Neuronal stem cell (in vitro differentiated cells): ENCODE results near the gene CHST10.
A peak's percentile ranks its signal among the peaks of the same experiment; 100 is the strongest.

Experiments
- DNase-seq: peaks from one replicate; pipeline ENCODE4 v3.0.0-alpha.2; 2013; ENCODE audit warnings: low spot score
- H2AFZ ChIP-seq: one replicate; pipeline ENCODE4 v1.6.1; 2013; ENCODE audit warnings: mild to moderate bottlenecking, low read length, inconsistent platforms
- H2AK5ac ChIP-seq: 2 replicates; pipeline ENCODE4 v1.6.1; 2013; ENCODE audit warnings: low read depth, mild to moderate bottlenecking, inconsistent platforms, low read length, moderate library complexity, mixed read lengths
- H2BK120ac ChIP-seq: 2 replicates; pipeline ENCODE4 v1.6.1; 2013; ENCODE audit warnings: low read depth, mild to moderate bottlenecking, inconsistent platforms, low read length, moderate library complexity, mixed read lengths
- H2BK12ac ChIP-seq: one replicate; pipeline ENCODE4 v1.6.1; 2013; ENCODE audit warnings: low read length, inconsistent platforms
- H2BK15ac ChIP-seq: 2 replicates; pipeline ENCODE4 v1.6.1; 2013; ENCODE audit warnings: mild to moderate bottlenecking, low read length, inconsistent platforms, mixed read lengths
- H2BK5ac ChIP-seq: one replicate; pipeline ENCODE4 v1.6.1; 2013; ENCODE audit warnings: inconsistent platforms, mild to moderate bottlenecking, low read length, moderate library complexity
- H3K14ac ChIP-seq: one replicate; pipeline ENCODE4 v1.6.1; 2013; ENCODE audit warnings: low read length, inconsistent platforms
- H3K18ac ChIP-seq: 2 replicates; pipeline ENCODE4 v1.6.1; 2013; ENCODE audit warnings: low read length, inconsistent platforms
- H3K23ac ChIP-seq: 2 replicates; pipeline ENCODE4 v1.6.1; 2013; ENCODE audit warnings: low read depth, mild to moderate bottlenecking, mixed read lengths, low read length, inconsistent platforms; ENCODE audit not compliant: poor library complexity
- H3K27ac ChIP-seq: replicated peaks from 3 replicates; pipeline ENCODE4 v1.5.1; 2013; ENCODE audit warnings: low read length, inconsistent platforms
- H3K27me3 ChIP-seq, 3 experiments: 2 replicates each; pipeline ENCODE4 v1.6.1; 2013; ENCODE audit warnings: low read length in 3 of 3, mild to moderate bottlenecking in 2 of 3, inconsistent platforms in 1 of 3, low read depth in 1 of 3, mixed read lengths in 1 of 3, moderate library complexity in 1 of 3; ENCODE audit not compliant: control insufficient read depth in 3 of 3, insufficient read depth in 3 of 3
- H3K36me3 ChIP-seq, 2 donors: replicated peaks in 1 of 2; 2 replicates each; pipeline ENCODE4 v1.6.1; 2013; ENCODE audit warnings: low read length in 2 of 2; ENCODE audit not compliant: control insufficient read depth in 2 of 2, insufficient read depth in 2 of 2
- H3K4ac ChIP-seq: 2 replicates; pipeline ENCODE4 v1.6.1; 2013; ENCODE audit warnings: inconsistent platforms, mild to moderate bottlenecking, low read length, moderate library complexity
- H3K4me1 ChIP-seq, 2 donors: 1 replicate in 1 of 2; 2 replicates in 1 of 2; pipeline ENCODE4 v1.6.1; 2013; ENCODE audit warnings: low read length in 2 of 2, low read depth in 1 of 2; ENCODE audit not compliant: control insufficient read depth in 2 of 2, insufficient read depth in 1 of 2
- H3K4me2 ChIP-seq: one replicate; pipeline ENCODE4 v1.6.1; 2013; ENCODE audit warnings: mild to moderate bottlenecking, low read length, inconsistent platforms; ENCODE audit not compliant: insufficient read depth, poor library complexity, severe bottlenecking
- H3K4me3 ChIP-seq, 2 donors: 2 replicates each; pipeline ENCODE4 v1.5.1; 2013; ENCODE audit warnings: low read length in 2 of 2, mild to moderate bottlenecking in 2 of 2, inconsistent platforms in 1 of 2, moderate library complexity in 1 of 2
- H3K79me1 ChIP-seq: one replicate; pipeline ENCODE4 v1.6.1; 2013; ENCODE audit warnings: low read depth, mild to moderate bottlenecking, inconsistent platforms, low read length, moderate library complexity
- H3K9ac ChIP-seq: one replicate; pipeline ENCODE4 v1.6.1; 2013; ENCODE audit warnings: mild to moderate bottlenecking, low read depth, low read length, inconsistent platforms; ENCODE audit not compliant: poor library complexity
- H3K9me3 ChIP-seq, 2 donors: replicated peaks in 1 of 2; 2 replicates each; pipeline versions ENCODE3 to v1.6.1; 2013; ENCODE audit warnings: low read length in 2 of 2, mild to moderate bottlenecking in 2 of 2, inconsistent platforms in 1 of 2, low read depth in 1 of 2, mixed read lengths in 1 of 2, moderate library complexity in 1 of 2; ENCODE audit not compliant: control insufficient read depth in 2 of 2, insufficient read depth in 1 of 2
- H4K8ac ChIP-seq: one replicate; pipeline ENCODE4 v1.6.1; 2013; ENCODE audit warnings: low read depth, mild to moderate bottlenecking, inconsistent platforms, low read length, moderate library complexity
- H4K91ac ChIP-seq: one replicate; pipeline ENCODE4 v1.6.1; 2013; ENCODE audit warnings: low read length, low read depth, mild to moderate bottlenecking, inconsistent platforms; ENCODE audit not compliant: poor library complexity
- WGBS, 2 donors: extraction: QIAGEN DNeasy Blood & Tissue Kit; methylation state at CpG; one replicate each; pipeline ENCODE4 v1.1.7; 2013; ENCODE audit warnings: missing lambda C conversion rate in 2 of 2, mixed read lengths in 1 of 2; ENCODE audit not compliant: insufficient read length in 2 of 2, insufficient replicate concordance in 1 of 2; ENCODE audit errors: extremely low coverage in 2 of 2; 5-methylcytosine and 5-hydroxymethylcytosine counted together

CHST10 gene

DNA sequence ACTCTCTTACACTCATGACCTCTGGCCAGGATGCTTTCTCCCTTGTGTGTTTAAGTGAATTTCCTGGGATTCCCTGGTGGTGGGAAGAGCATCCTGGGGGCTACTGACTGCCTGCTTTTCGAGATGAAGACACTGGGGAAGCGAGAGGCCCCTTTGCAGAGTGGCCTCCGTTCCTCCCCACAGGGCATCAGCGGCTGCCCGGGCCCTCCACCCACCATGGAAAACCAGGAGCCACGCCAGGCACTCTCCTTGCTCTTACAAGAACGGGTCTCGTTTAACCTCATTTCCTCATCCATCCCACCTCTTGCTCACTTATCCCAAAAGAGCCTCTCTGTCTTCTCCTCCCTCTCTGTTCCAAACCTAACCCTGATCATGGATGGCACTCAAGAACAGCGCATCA, 17.8 kb downstream of the CHST10 start:
- no peak overlapping the region for H2AFZ ChIP-seq
- H3K14ac ChIP-seq: no peak overlapping the region
- no peak overlapping the region for H4K8ac ChIP-seq
- no peak overlapping the region for H3K4ac ChIP-seq
- H2BK12ac ChIP-seq: no peak overlapping the region
- no peaks in the 10 kb centered on the region for H3K27me3 ChIP-seq
- no peak overlapping the region for H2BK15ac ChIP-seq
- H2BK5ac ChIP-seq: no peak overlapping the region
- no peak overlapping the region for H3K18ac ChIP-seq
- peaks cover 3% of the 10 kb centered on the region for H3K79me1 ChIP-seq
- no peak for DNase-seq
- no CpG with 5 or more reads among the region's 9 CpGs for WGBS, 2 donors
- no peak overlapping the region for H3K9ac ChIP-seq
- no peak overlapping the region for H4K91ac ChIP-seq
- no peak overlapping the region for H2BK120ac ChIP-seq
- H3K4me1 ChIP-seq: peaks cover 0 to 2% of the 10 kb centered on the region in 2 donors
- H3K4me3 ChIP-seq: no peak overlapping the region
- H3K9me3 ChIP-seq: no peaks in the 10 kb centered on the region
- H3K27ac ChIP-seq: no peak overlapping the region
- H3K4me2 ChIP-seq: no peak overlapping the region
- H2AK5ac ChIP-seq: no peak overlapping the region
- peaks cover 17 to 83% of the 10 kb centered on the region in 2 donors for H3K36me3 ChIP-seq
- no peak overlapping the region for H3K23ac ChIP-seq

DNA sequence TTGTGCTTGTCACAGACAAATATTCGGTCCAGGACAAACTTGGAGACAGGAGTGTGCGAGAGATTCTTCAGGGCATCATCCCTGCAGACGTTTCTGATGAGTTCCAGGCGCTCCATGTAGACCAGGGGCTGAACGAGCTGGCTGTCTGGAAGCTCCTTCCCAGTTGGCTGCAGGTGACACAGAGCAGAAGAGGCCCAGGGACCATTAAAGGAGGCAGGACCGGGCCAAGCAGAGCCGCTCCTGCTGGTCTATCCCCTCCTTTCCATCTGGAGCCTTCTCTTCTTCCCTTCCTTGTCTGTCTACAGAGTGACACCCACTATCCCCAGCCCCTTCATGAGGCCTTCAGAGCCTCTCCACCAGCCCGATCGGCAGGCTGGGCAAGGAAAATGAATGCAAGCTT, 19.5 kb downstream of the CHST10 start:
- Histone ChIP-seq H4K8ac (no peak overlapping the region), H3K23ac (peak overlapping the region; percentile 13), H2AFZ (no peak overlapping the region), H2BK12ac (no peak overlapping the region), H3K27ac (no peak overlapping the region), H3K18ac (no peak overlapping the region), H3K9ac (no peak overlapping the region), H3K14ac (no peak overlapping the region), H3K9me3 (no peaks in the 10 kb centered on the region), H2AK5ac (no peak overlapping the region), H3K4me3 (no peak overlapping the region), H2BK15ac (no peak overlapping the region), H3K27me3 (no peaks in the 10 kb centered on the region), H3K4me1 (no peaks in the 10 kb centered on the region), H4K91ac (no peak overlapping the region), H3K4me2 (no peak overlapping the region), H2BK5ac (no peak overlapping the region), H3K36me3 (peaks cover 23 to 83% of the 10 kb centered on the region in 2 donors), H3K79me1 (no peaks in the 10 kb centered on the region), H2BK120ac (no peak overlapping the region), H3K4ac (no peak overlapping the region)
- no CpG with 5 or more reads among the region's 9 CpGs for WGBS, 2 donors
- DNase-seq: no peak

DNA sequence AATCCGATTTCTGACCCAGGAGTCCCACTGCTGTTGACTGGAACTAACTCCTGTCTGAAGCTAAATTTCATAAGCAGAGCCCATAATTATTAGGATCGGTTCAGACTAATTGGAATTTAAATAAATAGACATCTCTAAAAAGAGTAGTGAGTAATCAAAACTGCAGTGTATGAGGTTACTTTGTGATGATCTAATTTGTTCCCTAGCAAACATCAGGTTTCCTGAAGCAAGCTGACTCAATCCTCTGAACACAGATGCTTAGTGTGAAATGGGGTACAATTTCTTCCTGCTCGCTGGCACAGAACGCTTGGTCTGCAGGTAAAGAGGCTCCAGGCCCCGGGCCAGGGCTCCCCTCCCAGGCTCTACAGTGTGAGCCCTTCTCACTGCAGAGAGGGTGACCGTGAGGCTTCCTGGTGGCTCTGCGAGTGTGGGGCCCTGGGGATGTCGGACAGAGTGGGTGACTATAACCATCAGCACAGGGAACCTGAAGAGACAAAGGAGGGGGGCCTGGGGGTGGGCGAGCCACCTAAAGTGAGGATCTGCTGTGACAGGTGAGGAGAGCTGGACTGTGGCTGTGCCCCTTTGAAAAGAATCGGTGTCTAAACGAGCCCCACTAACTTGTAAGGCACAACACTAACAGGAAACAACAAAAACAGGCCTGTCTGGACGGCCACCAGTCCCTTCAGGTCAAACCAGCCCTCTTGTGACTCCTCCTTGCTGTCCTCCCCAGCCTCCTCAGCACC, 20.2 kb downstream of the CHST10 start:
- Histone ChIP-seq H4K91ac (no peak overlapping the region), H2AK5ac (no peak overlapping the region), H2BK15ac (no peak overlapping the region), H3K4ac (no peak overlapping the region), H3K79me1 (no peaks in the 10 kb centered on the region), H2BK120ac (no peak overlapping the region), H2AFZ (no peak overlapping the region), H4K8ac (no peak overlapping the region), H3K9ac (no peak overlapping the region), H3K4me1 (no peaks in the 10 kb centered on the region), H3K9me3 (no peaks in the 10 kb centered on the region), H3K14ac (no peak overlapping the region), H3K18ac (no peak overlapping the region), H3K4me3 (no peak overlapping the region), H3K27ac (no peak overlapping the region), H2BK5ac (no peak overlapping the region), H3K36me3 (peaks cover 28 to 84% of the 10 kb centered on the region in 2 donors), H3K27me3 (no peaks in the 10 kb centered on the region), H3K4me2 (no peak overlapping the region), H3K23ac (no peak overlapping the region), H2BK12ac (no peak overlapping the region)
- WGBS, 2 donors: no CpG with 5 or more reads among the region's 12 CpGs
- DNase-seq: no peak

DNA sequence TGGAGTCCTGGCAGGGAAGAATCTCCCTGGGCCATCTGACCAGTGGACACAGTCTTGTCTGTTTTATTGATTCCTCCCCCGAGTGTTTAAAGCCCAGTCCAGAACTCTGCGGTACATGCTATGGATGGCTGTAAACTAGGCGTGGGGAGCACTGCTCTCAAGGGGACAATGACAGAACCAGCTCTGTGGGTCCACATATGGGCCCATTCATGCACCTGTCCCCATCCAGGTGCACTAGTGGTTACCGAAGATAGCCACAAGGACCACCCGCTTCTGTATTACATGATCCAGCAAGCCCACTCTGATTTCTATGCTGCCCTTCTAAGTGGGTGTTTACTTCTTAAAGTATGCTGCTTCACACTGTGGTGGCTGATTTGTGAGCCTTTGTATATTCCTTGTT, 21.0 kb downstream of the CHST10 start:
- Histone ChIP-seq H3K4me3 (no peak overlapping the region), H3K14ac (no peak overlapping the region), H2BK120ac (no peak overlapping the region), H3K79me1 (no peaks in the 10 kb centered on the region), H3K4ac (no peak overlapping the region), H3K23ac (no peak overlapping the region), H3K36me3 (peaks cover 29 to 84% of the 10 kb centered on the region in 2 donors), H3K4me2 (no peak overlapping the region), H2BK15ac (no peak overlapping the region), H2AFZ (no peak overlapping the region), H3K27me3 (no peaks in the 10 kb centered on the region), H3K18ac (no peak overlapping the region), H2BK12ac (no peak overlapping the region), H3K27ac (no peak overlapping the region), H3K4me1 (no peaks in the 10 kb centered on the region), H3K9ac (no peak overlapping the region), H2BK5ac (no peak overlapping the region), H3K9me3 (no peaks in the 10 kb centered on the region), H2AK5ac (no peak overlapping the region), H4K91ac (no peak overlapping the region), H4K8ac (no peak overlapping the region)
- DNase-seq: no peak
- WGBS, 2 donors: no CpG with 5 or more reads among the region's 5 CpGs
